ENCODE data around the gene TMEM53.

DNA sequence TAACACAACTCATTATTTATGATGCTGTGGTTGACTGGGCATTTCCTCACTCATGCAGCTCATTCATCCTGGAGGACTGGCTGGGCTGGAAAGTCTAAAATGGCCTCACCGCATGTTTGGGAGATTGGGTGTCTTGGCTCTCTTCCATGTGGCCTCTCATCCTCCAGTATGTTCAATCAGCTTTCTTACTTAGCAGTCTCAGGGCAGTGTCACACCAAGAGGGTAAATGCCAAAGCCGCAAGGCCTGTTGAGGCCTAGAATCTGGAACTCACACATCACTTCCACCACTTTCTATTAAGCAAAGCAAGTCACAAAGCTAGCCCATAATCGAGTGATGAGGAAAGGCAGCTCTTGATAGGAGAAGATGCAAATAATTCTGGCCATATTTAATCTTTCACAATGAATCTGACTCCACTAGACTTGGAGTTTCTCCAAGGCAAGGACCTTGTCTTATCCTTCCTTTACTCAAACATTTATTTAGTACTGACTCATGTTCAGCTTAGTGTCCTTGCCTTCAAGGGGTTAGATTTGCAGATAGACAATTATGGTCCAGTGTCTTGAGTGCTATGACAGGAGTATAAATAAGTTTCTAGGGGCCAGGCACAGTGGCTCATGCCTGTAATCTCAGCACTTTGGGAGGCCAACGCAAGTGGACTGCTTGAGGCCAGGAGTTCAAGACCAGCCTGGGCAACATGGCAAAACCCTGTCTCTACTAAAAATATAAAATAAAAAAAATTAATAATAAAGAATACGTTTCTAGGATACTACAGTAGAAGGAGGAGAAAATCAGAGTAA lies 45.1 kb downstream of the TMEM53 start:
- TF ChIP-seq, protein P1, sequence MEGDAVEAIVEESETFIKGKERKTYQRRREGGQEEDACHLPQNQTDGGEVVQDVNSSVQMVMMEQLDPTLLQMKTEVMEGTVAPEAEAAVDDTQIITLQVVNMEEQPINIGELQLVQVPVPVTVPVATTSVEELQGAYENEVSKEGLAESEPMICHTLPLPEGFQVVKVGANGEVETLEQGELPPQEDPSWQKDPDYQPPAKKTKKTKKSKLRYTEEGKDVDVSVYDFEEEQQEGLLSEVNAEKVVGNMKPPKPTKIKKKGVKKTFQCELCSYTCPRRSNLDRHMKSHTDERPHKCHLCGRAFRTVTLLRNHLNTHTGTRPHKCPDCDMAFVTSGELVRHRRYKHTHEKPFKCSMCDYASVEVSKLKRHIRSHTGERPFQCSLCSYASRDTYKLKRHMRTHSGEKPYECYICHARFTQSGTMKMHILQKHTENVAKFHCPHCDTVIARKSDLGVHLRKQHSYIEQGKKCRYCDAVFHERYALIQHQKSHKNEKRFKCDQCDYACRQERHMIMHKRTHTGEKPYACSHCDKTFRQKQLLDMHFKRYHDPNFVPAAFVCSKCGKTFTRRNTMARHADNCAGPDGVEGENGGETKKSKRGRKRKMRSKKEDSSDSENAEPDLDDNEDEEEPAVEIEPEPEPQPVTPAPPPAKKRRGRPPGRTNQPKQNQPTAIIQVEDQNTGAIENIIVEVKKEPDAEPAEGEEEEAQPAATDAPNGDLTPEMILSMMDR (IDR thresholded peaks at IDR 0.05), result no peak
- TF ChIP-seq TCF7L2 (IDR thresholded peaks at IDR 0.05; ENCODE audit: low read depth, low read length) (no peak), POLR2AphosphoS5 (IDR thresholded peaks at IDR 0.05; ENCODE audit: low read depth, low read length) (no peak), SIN3A (IDR thresholded peaks at IDR 0.05; ENCODE audit: borderline replicate concordance, insufficient read depth, low read depth, low read length) (no peak)
- TF ChIP-seq, protein P2, sequence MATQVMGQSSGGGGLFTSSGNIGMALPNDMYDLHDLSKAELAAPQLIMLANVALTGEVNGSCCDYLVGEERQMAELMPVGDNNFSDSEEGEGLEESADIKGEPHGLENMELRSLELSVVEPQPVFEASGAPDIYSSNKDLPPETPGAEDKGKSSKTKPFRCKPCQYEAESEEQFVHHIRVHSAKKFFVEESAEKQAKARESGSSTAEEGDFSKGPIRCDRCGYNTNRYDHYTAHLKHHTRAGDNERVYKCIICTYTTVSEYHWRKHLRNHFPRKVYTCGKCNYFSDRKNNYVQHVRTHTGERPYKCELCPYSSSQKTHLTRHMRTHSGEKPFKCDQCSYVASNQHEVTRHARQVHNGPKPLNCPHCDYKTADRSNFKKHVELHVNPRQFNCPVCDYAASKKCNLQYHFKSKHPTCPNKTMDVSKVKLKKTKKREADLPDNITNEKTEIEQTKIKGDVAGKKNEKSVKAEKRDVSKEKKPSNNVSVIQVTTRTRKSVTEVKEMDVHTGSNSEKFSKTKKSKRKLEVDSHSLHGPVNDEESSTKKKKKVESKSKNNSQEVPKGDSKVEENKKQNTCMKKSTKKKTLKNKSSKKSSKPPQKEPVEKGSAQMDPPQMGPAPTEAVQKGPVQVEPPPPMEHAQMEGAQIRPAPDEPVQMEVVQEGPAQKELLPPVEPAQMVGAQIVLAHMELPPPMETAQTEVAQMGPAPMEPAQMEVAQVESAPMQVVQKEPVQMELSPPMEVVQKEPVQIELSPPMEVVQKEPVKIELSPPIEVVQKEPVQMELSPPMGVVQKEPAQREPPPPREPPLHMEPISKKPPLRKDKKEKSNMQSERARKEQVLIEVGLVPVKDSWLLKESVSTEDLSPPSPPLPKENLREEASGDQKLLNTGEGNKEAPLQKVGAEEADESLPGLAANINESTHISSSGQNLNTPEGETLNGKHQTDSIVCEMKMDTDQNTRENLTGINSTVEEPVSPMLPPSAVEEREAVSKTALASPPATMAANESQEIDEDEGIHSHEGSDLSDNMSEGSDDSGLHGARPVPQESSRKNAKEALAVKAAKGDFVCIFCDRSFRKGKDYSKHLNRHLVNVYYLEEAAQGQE (IDR thresholded peaks at IDR 0.05; ENCODE audit: insufficient read depth in 1 of 2, low read depth in 2 of 2, low read length in 1 of 2), result no peak
